ENCODE results near the gene BPIFB2. TPM values are rescaled to one million over a fixed set of nuclear protein-coding genes. Genes with fewer than 3 reads are reported as not detected.

The BPIFB2 gene
- total RNA-seq, 1 experiment from 2014 or later = not detected

DNA sequence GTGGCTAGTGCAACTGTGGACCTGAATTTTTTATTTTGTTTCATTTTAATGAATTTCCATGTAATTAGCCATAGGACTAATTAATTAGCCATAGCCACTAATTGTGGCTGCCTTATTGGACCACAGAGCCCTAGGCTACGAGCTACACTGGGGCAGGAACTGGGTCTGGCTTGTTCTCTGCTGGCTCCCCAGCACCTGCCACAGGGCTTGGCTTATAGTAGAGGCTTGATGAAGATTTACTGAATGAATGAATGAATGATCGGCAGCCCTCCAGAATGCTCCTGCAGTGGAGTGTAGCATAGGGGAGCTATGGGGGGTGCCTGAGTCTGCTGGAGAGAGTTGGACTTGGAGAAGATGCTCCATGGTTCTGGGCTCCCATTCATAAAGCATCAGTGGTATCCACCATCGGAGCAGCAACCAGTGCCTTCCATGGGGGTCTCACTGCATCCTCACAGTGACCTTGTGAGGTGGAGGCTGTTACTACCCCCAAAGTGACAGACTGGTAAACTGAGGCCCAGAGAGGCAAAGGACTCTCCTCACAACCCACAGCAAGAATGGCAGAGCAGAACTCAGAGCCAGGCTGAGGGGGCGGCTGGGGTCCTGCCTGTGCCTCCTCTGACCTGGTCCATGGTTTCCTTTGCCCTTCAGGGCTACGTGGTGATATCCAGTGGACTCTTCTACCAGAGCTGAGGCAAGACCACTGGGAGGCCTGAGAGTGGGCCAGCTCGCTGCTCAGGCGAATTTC is 15.4 kb downstream of the BPIFB2 start:
- DNase-seq (ENCODE audit: low read depth) = no peak

DNA sequence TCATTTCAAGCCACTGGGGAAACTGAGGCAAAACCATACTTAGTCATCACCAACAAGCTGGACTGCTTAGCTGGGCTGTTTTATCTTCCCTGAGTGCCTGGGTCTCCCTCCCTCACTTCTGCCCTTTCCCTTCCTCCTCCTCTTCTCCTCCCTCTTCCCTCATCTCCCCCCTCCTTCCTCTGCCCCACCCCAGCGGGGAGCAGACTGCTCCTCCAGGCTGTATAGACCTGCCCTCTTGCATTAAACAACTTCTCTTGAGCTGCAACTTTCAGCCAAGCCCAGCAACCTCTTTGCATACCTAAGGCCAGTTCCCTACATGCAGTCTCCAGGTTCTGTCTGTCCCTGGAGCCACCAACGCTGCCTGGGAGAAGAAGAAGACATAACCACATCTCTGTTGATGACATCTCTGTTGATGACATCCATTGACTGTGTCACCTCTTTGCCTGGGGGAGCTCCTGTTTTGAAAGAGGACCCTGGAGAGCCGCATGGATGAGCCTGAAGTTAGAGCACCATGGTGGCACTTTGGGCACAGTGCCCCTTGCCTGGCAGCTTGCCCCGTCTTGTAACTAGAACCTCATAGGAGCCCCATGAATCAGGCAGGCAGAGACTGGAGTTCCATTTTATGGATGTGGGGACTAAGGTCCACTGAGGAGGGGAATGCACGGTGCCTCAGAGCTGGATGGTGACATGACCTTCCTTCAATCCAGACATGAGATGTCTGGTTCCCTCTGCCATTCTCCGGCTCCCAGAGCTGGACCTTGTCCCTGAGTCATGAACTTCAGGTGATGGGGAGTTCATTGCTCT is 16.1 kb downstream of the BPIFB2 start:
- no peak for DNase-seq (ENCODE audit: low read depth)

DNA sequence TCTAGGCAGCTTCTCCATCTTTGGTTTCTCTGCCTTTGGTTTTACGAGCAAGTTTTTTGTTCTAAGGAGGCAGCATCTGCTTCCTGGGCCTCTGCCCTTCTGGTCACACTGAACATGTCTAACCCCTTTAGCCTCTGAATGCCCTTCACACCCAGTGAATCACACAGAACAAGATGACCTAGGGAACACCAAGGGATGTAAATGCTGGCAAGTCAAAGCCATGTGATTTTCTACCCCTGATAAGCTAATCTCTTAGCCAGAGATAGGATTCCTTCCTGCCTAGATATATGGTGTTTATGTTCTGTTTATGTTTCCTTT is 16.7 kb downstream of the BPIFB2 start:
- DNase-seq (ENCODE audit: low read depth) = no peak

DNA sequence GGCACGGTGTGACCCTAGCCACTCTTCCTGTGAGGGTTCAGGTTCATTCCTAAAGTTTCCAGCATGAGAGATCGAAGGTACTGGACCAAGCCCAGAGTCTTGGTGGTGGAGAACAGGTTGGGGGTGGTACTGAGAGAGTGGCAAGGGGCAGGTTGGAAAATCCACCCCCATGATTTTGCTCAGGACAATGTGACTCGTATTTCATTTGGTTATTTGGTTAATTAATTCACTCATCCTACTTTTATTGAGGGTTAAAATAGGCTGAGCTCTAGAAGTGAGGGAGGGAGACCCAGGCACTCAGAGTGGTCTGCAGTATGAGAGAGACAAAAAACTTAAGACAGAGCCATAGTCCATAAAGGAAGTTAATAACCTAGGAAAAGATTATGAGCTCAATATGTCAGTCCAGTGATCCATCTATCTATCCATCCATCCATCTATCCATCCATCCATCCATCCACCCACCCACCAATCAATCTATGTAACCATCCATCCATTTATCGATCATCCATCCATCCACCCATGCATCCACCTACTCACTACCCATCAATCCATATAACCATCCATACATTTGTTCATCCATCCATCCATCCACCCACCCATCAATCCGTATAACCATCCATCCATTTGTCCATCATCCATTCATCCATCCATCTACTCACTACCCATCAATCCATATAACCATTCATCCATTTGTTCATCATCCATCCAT is 17.3 kb downstream of the BPIFB2 start:
- DNase-seq (ENCODE audit: low read depth) = no peak

DNA sequence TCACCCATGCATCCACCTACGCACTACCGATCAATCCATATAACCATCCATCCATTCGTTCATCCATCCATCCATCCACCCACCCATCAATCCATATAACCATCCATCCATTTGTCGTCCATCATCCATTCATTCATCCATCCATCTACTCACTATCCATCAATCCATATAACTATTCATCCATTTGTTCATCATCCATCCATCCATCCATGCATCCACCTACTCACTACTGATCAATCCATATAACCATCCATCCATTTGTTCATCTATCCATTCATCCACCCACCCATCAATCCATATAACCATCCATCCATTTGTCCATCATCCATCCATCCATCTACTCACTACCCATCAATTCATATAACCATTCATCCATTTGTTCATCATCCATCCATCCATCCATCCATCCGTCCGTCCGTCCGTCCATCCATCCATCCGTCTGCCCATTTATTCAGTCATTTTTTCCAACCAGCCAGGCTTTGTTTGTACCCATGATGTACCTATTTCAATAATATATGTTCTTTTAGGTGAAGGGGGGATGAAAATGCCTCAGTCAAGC is 17.9 kb downstream of the BPIFB2 start:
- DNase-seq (ENCODE audit: low read depth) = no peak

DNA sequence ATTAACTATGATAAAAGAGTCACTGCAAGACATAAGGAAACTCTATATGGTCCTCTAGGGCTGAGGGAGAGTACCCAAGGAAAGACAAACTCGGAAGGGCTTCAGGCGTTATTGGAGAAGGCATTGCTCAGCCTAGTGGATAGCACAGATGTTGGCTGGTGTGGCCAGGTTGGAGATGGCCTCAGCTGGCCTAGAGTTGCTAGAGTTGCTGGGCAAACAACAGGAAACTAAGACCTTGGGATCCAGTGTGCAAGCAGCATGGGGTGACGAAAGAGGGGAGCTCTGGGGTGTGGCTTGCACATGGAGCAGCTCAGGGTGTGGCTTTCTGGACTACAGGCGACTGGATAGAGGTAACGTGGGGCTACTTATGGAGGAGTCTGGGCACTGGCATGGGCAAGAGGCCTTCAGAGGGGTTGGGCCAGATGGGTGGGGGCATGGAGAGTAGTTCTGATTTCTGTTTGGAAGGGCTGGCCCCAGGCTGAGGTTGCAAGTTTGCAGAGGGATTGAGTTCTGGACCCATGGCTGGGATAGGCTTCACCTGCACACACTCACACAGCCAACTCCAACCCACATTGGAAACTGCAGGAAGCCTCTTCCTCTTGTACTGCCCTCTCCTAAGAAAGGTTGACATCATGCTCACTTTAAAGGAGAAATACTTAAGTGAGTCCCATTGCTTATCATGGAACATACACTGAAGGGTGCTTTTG is 18.7 kb downstream of the BPIFB2 start:
- DNase-seq (ENCODE audit: low read depth) = no peak

DNA sequence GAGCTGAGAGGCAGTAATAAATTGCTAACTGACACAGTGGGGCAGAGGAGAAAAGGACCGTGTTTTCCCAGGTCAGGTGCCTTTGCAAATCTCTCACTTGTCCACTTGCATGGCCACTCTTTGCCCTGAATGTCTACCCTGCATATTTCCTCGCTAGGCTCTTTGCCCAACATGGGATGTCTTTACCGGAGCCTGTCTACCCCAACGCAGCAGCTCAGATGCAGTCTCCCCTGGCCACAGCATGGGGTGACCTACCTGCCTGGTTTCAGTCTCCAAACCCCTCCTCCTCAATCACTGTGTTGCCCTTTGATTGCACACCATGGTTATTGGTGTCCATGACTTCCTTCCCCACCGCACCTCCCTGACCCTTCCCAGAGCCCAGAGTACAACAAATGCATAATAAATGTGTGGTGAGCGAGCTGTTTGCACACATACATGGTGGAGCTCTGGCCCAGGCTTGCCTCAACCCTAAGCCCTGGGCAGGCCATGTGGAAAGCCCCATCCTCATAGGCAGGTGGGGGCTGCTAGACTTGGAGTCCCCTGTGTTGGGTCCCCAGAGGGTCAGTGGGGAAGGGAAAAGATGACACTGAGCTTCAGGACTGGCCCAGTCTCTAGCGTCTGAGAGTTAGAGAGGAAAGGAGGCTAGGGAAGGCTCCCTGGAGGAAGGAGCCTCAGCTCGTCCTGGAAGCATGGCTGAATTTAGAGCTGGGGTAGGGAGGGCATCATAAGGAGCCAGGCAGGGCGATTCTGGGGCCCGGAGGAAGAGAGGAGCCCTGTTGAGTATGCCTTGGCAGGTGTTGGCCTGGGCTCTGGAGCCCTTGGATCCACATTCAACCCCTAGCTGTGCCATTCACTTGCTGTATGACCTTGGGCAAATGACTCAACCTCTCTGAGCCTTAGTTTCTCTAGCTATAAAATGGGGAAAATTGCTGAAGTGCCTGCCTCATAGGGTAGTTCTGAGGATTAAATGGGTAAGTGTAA is 19.6 kb downstream of the BPIFB2 start:
- DNase-seq (ENCODE audit: low read depth) = no peak

DNA sequence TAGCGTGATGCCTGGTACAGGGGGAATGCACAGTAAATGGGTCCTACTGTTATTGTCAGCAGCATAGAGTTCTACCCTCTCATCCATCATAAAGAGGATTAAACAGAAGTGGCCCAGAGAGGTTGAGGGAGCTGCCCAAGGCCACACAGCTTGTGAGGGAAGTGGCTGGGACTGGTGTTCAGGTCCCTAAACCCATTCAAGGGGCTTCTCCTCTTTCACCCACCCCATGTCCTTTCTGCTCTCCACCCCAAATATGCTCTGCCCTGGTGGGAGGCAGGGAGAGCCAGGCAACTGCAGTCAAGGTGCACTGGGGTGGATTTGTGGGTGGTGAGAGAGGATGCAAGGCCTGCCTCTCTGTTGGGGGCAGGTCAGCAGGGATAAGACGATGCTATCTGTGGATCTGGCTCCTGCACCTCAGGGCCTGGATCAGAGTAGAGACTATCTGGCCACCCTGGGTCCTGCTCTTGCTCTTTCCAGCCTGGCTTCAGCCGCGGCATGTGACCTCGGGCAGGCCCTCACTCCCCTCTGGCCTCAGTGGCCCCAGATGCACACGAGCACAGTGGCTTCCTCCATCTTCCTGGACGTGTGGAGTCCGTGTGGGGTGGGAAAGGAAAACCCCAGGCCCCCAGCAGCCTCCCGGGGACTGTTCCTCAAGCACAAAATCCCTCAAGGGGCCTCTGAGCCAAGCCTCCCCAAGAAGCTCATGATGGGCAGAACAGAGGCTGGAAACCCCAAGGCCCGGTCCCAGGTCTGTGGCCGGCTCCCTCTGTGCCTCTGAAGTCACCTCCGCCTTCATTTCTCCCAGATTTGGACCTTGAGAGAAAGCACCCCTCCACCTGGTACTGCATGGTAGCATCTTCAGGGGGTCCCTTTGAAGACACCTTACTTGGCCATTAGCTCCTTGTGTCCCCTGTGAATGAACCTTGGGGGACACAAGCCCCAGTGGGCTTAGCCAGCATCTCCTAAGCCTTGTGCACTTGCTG is 20.6 kb downstream of the BPIFB2 start:
- no peak for DNase-seq (ENCODE audit: low read depth)

DNA sequence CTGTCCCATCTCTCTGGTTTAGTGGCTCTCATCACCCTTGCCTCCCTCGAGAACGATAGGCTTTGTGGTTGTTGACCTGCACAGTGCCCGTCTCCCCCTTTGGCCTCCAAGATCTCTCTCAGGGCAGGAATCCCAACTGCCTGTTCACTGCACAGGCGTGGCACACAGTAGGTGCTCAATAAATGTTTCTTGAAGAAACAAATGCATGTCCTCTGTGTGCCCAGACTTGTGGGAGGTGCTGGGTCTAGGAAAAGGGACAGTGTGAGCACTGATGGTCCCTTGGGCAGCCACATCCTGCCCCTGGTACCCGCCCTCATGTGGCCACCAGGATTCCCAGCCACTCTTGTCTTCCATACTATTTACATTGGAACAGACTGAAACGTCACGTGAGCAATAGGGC is 21.4 kb downstream of the BPIFB2 start:
- DNase-seq (ENCODE audit: low read depth) = no peak

DNA sequence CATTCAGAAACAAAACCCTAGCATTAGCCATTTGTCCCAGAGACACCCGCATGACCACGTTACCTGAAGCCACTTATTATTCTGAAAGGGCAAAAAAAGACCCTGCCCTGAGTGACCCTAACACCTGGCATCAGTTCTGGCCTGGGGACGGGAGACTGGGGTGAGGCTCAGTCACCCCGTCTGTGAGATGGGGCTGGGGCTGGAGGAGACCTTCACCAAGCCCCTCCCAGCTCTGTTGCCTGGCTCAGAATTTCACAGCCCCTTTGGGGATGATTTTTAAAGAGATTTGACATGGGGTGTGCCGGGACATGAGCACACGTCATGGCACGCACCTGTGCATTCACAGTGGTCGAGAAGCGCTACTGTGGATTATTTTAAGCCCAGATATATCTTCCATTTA is 22.6 kb downstream of the BPIFB2 start:
- DNase-seq (ENCODE audit: low read depth) = no peak

DNA sequence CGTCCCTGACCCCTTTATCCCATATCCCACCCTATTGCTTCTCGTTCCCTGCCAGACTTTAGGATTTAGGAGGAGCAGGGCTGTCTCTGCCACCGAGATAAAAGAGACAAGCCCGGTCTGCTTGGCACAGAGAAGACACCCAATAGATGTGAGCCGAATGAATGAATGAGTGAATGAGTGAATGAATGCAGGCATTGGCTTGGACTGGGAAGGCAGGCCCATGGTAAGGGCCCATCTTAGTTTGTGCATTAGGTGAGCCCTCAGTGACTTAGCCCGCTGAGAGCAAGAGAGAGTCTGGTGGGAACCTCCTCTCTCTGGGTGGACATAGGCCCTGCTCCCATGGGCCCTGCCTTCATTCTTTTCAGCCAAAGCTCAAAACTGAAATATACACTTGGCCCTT is 23.1 kb downstream of the BPIFB2 start:
- DNase-seq (ENCODE audit: low read depth) = no peak

DNA sequence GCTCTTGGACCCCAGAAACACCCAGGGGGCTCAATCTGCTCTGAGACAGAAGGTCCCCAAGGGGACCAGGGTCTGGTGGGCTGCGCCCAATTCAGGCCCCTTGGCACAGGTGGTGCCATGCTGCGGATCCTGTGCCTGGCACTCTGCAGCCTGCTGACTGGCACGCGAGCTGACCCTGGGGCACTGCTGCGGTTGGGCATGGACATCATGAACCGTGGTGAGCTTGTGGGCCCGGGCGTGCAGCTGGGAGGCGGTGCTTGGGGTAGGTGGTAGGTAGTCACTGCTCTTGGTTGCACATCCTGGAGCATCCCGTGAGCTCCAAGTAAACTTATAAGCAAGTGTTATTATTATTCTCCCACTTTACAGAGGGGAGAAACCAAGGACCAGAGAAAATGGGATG is 24.0 kb downstream of the BPIFB2 start, which contains the start of gene BPIFB6:
Gene BPIFB6, plus strand, starts transcription at position 118 of the 400 bp plus-strand sequence. Its CDS starts 0 bp downstream, at position 118.
- DNase-seq (ENCODE audit: low read depth) = peak; percentile 17

DNA sequence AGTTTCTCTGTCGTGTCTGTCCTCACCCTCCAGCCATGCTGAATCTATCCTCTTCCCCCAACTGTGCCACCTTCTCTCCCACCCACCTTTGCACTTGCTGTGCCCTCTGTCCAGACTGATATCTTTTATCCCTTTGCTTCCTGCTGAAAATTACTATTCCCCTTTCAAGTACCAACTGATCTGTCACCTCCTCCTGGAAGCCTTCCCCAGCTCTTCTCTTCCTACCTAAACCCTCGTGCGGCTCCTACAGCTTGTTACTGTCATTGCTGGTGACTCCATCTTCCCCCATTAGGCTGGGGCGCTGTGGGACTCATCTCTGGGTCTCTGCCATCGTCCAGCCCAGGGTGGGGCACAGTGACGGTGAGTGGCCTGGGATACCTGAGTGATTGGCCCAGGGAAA is 25.1 kb downstream of the BPIFB2 start:
- no peak for DNase-seq (ENCODE audit: low read depth)

DNA sequence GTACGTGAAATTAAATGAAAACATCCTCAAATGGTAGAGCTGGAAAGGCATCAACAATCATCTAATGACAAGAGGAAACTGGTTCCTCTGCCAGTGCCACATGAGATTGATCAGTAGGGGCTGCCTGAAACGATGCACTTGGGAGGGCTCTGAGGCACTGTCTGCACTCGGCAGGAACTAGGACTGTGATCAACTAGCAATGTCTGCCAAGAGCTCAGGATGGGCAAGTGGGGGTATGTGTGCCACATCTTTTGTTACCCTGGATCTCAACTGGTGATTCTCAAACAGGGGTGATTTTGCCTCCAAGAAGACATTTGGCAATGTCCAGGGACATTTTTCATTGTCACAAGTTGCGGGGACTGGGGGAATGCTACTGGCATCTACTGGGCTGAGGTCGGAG is 25.9 kb downstream of the BPIFB2 start:
- no peak for DNase-seq (ENCODE audit: low read depth)

DNA sequence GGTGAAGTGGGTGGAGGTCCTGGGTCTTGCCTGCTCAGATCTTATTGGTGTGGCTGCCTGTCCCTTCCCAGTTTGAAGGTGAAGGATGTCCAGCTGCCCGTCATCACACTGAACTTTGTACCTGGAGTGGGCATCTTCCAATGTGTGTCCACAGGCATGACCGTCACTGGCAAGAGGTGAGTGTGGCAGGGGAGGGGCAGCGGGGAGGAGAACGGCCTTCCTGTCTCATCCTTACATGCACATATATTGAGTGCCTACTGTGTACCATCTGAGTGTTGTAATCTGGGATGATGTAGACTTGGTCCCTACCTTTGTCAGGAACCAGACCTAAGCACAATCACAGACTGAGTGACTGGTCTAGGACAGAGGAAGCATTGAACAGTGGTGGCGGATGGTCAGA is 26.6 kb downstream of the BPIFB2 start:
- no peak for DNase-seq (ENCODE audit: low read depth)

DNA sequence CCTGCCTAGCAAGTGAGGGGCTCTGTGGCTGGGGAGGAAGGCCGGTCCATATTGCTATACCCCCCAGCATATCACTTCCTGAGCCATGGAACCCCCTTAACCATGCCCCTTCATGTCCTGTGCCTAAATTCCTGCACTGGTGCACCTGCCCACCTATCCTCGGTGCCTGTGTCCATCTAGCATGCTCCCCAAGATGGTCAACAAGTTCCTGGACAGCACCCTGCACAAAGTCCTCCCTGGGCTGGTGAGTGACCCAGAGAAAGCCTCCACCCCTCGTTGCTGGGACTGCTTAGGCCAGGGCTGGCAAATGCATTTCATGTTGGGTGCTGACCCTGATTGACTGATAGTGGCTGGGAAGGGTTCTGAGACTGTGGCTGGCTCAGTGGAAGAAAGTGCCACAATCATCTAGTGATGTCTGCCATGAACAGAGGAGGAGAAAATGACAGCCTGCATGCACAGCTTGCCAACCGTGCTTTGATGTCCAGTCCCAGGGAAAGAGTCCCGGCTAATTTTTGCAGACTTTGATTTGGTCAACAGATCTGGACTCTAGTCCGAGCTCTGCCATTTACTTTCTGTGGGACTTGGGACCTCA is 27.5 kb downstream of the BPIFB2 start:
- DNase-seq (ENCODE audit: low read depth) = no peak

DNA sequence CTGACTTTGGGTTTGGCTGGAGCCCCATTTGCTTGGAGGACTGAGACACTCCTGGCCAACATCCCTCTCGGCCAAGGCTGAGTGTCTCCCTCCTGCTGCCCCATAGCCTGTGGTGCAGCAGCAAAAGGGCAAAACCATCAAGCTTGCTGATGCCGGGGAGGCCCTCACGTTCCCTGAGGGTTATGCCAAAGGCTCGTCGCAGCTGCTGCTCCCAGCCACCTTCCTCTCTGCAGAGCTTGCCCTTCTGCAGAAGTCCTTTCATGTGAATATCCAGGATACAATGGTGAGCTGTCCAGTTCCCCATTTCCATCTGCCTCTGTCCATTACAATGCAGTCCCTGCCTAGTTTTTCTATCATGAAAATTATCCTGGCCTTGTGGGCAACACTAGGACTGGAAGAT is 30.0 kb downstream of the BPIFB2 start:
- DNase-seq (ENCODE audit: low read depth) = no peak

DNA sequence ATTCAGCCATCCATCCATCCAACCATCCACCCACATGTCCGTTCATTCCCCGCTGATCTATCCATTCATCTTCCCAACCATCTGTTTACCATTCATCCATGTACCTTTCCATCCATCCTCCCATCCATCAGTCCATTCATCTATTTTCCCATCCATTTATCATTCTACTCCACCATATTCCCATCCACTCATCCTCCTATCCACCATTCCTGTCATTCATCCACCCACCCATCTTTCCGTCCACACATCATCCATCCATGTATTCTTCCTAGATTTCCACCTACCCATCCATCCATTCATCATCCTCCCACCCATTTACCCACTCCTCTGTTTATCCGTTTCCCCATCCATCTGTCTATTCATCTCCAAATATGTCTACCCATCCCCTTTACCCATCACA is 30.7 kb downstream of the BPIFB2 start:
- no peak for DNase-seq (ENCODE audit: low read depth)

DNA sequence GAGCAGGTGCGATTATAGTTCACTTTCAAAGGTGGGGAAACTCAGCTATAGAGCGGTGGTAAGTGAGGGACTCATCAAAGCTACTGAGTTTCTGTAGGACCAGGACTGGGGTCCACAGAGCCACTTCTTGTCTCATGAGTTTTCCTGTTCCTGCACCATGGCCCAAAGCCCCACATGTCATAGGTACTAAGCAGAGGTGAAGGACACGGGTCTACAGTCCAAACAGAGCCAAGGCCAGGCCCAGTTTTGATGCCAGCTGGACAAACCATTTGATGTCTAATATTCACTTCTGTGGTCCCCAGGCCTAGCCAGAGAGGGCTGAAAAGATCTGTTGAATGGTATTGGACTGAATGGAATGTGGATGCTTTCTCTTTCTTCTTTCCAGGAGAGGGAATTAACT is 34.9 kb downstream of the BPIFB2 start:
- no peak for DNase-seq (ENCODE audit: low read depth)

Measured in RPMI7951 (cell line).